Loucy (cell line): Measurements from ENCODE around the gene TP73.

Experiments used
- H2AFZ ChIP-seq: fragments of 200-600 bp; sonication (generic); 2 replicates; pipeline ENCODE4 v1.6.0; 2016; ENCODE audit warnings: antibody characterized with exemption, mild to moderate bottlenecking, low read length, moderate library complexity
- H3F3A ChIP-seq: fragments of 200-600 bp; 2 replicates; pipeline ENCODE4 v1.6.0; 2016; ENCODE audit warnings: antibody characterized with exemption, low read depth, mild to moderate bottlenecking
- H3K27me3 ChIP-seq: fragments of 200-600 bp; sonication (generic); 2 replicates; pipeline ENCODE4 v1.6.1; 2014; ENCODE audit warnings: low read length, mild to moderate bottlenecking; ENCODE audit not compliant: insufficient read depth, poor library complexity, severe bottlenecking
- H3K36me3 ChIP-seq: fragments of 200-600 bp; sonication (generic); 2 replicates; pipeline ENCODE4 v1.6.1; 2016; ENCODE audit warnings: low read length; ENCODE audit not compliant: insufficient read depth
- H3K4me1 ChIP-seq: fragments of 200-600 bp; sonication (generic); 2 replicates; pipeline ENCODE4 v1.5.1; 2014; ENCODE audit warnings: low read length, mild to moderate bottlenecking; ENCODE audit not compliant: insufficient read depth, poor library complexity, severe bottlenecking
- H3K4me2 ChIP-seq: fragments of 200-600 bp; sonication (generic); 2 replicates; pipeline ENCODE4 v1.6.0; 2014; ENCODE audit warnings: antibody characterized with exemption, low read length, low read depth, mild to moderate bottlenecking; ENCODE audit not compliant: poor library complexity, severe bottlenecking
- H3K4me3 ChIP-seq: fragments of 200-600 bp; sonication (generic); 2 replicates; pipeline ENCODE4 v1.5.1; 2014; ENCODE audit warnings: low read length, mild to moderate bottlenecking, mixed read lengths; ENCODE audit not compliant: poor library complexity, severe bottlenecking
- H3K79me2 ChIP-seq: fragments of 200-600 bp; sonication (generic); 2 replicates; pipeline ENCODE4 v1.6.1; 2014; ENCODE audit warnings: low read length; ENCODE audit not compliant: insufficient read depth
- H3K9ac ChIP-seq: fragments of 200-600 bp; sonication (generic); 2 replicates; pipeline ENCODE4 v1.6.0; 2014; ENCODE audit warnings: mild to moderate bottlenecking, low read depth, low read length, moderate library complexity; ENCODE audit not compliant: poor library complexity, severe bottlenecking
- H3K9me2 ChIP-seq: fragments of 200-600 bp; sonication (generic); replicated peaks from 2 replicates; pipeline ENCODE4 v1.6.1; 2016; ENCODE audit warnings: low read depth, low read length, mixed read lengths
- H3K9me3 ChIP-seq: fragments of 200-600 bp; sonication (generic); 2 replicates; pipeline ENCODE4 v1.6.1; 2014; ENCODE audit warnings: mild to moderate bottlenecking, antibody characterized with exemption, low read length, low read depth; ENCODE audit not compliant: insufficient read depth
- H4K20me1 ChIP-seq: fragments of 200-600 bp; sonication (generic); 2 replicates; pipeline ENCODE4 v1.6.0; 2014; ENCODE audit warnings: antibody characterized with exemption, low read length, mild to moderate bottlenecking; ENCODE audit not compliant: insufficient read depth, poor library complexity, severe bottlenecking
- EZH2phosphoT487 ChIP-seq: fragments of 200-600 bp; IDR thresholded peaks from 2 replicates; pipeline ENCODE4 v1.6.1; 2018; ENCODE audit warnings: antibody characterized with exemption, mild to moderate bottlenecking, moderate library complexity, borderline replicate concordance
- TF ChIP-seq, protein P1 (sequence below): fragments of 200-600 bp; sonication (generic); conservative IDR thresholded peaks from 2 replicates; pipeline ENCODE4 v1.5.1; 2014; ENCODE audit warnings: mild to moderate bottlenecking, antibody characterized with exemption, low read length

The TP73 gene

DNA sequence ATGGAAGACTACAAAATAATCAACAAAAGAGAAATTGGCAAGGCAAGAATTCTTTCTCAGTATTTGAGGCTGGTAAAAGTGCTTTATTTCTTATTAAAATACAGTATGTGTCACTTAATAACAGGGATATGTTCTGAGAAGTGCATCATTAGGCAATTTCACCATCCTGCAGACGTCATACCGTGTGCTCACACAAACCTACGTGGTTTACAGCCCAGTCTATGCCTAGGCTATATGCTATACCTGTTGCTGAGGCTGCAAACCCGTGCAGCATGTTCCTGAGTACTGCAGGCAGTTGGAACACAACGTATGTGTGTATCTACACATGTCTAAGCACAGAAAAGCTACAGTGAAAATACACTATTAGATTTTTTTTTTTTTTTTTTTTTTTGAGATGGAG is 97.2 kb downstream of the TP73 start:
- H3K4me3 ChIP-seq = no peak overlapping the region
- no peaks in the 10 kb centered on the region for H3F3A ChIP-seq
- no peaks in the 10 kb centered on the region for H3K9me3 ChIP-seq
- no peaks in the 10 kb centered on the region for H3K79me2 ChIP-seq
- TF ChIP-seq, protein P1, sequence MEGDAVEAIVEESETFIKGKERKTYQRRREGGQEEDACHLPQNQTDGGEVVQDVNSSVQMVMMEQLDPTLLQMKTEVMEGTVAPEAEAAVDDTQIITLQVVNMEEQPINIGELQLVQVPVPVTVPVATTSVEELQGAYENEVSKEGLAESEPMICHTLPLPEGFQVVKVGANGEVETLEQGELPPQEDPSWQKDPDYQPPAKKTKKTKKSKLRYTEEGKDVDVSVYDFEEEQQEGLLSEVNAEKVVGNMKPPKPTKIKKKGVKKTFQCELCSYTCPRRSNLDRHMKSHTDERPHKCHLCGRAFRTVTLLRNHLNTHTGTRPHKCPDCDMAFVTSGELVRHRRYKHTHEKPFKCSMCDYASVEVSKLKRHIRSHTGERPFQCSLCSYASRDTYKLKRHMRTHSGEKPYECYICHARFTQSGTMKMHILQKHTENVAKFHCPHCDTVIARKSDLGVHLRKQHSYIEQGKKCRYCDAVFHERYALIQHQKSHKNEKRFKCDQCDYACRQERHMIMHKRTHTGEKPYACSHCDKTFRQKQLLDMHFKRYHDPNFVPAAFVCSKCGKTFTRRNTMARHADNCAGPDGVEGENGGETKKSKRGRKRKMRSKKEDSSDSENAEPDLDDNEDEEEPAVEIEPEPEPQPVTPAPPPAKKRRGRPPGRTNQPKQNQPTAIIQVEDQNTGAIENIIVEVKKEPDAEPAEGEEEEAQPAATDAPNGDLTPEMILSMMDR = no peak
- no peak for TF ChIP-seq EZH2phosphoT487
- no peaks in the 10 kb centered on the region for H3K4me1 ChIP-seq
- no peak overlapping the region for H3K4me2 ChIP-seq
- H3K9ac ChIP-seq = no peak overlapping the region
- no peaks in the 10 kb centered on the region for H4K20me1 ChIP-seq
- no peak overlapping the region for H2AFZ ChIP-seq
- H3K9me2 ChIP-seq = no peaks in the 10 kb centered on the region
- no peaks in the 10 kb centered on the region for H3K27me3 ChIP-seq
- no peaks in the 10 kb centered on the region for H3K36me3 ChIP-seq

DNA sequence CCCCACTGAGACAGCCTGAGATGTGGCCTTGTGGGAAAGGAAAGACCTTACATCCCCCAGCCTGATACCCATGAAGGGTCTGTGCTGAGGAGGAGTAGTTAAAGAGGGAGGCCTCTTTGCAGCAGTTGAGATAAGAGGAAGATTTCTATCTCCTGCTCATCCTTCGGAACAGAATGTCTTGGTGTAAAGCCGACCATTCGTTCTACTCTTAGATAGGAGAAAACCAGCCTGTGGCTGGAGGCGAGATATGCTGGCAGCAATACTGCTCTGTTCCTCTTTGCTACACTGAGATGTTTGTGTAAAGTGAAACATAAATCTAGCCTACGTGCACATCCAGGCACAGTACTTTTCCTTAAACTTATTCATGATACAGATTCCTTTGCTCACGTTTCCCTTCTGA is 98.4 kb downstream of the TP73 start:
- no peak overlapping the region for H3K9ac ChIP-seq
- H3F3A ChIP-seq = no peaks in the 10 kb centered on the region
- no peaks in the 10 kb centered on the region for H3K9me2 ChIP-seq
- H4K20me1 ChIP-seq = no peaks in the 10 kb centered on the region
- no peaks in the 10 kb centered on the region for H3K4me1 ChIP-seq
- H3K9me3 ChIP-seq = no peaks in the 10 kb centered on the region
- H3K79me2 ChIP-seq = no peaks in the 10 kb centered on the region
- TF ChIP-seq, protein P1 = no peak
- no peak for TF ChIP-seq EZH2phosphoT487
- H3K4me2 ChIP-seq = no peak overlapping the region
- no peaks in the 10 kb centered on the region for H3K27me3 ChIP-seq
- no peak overlapping the region for H2AFZ ChIP-seq
- H3K36me3 ChIP-seq = no peaks in the 10 kb centered on the region
- no peak overlapping the region for H3K4me3 ChIP-seq

DNA sequence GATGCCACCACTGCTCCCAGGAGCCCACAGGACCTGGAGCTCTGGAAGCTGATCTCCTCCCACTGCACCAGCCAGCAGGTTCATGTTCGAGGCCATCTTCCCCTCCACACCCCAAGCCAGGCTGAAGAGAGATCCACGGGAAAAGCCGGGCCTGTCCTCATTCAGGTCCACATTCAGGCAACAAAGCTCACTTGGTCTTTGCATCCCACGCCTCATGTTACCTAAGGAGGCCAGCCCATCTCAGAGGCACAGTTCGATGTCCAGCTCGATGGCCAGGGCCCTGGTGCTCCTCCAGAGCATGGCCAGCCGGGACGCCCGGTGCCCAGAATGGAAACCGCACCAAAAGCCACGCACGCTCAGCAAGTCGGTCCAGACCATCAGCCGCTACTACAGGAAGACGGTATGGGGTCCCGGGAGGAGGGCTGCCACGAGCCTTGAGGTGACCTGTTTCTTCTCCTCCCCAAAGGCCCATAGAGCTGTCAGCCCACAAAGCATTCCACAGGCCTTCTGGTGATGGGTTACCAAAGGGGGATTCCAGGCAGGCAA is 100.2 kb downstream of the TP73 start, which contains the start of gene CCDC27:
CCDC27 (plus strand) TSS at position 51 of the 546 bp plus-strand sequence; CDS start at position 83, 32 bp downstream.
- no peak within 1 kb of the TSS for H3K4me2 ChIP-seq
- no peaks in the 10 kb centered on the region for H4K20me1 ChIP-seq
- no peaks in the 10 kb centered on the region for H3K9me3 ChIP-seq
- H2AFZ ChIP-seq = no peak within 1 kb of the TSS
- no peaks in the 10 kb centered on the region for H3K9me2 ChIP-seq
- H3F3A ChIP-seq = no peaks in the 10 kb centered on the region
- H3K79me2 ChIP-seq = no peaks in the 10 kb centered on the region
- H3K36me3 ChIP-seq = no peaks in the 10 kb centered on the region
- H3K4me3 ChIP-seq = no peak within 1 kb of the TSS
- H3K4me1 ChIP-seq = no peaks in the 10 kb centered on the region
- no peak for TF ChIP-seq EZH2phosphoT487
- TF ChIP-seq, protein P1 = no peak
- H3K9ac ChIP-seq = no peak within 1 kb of the TSS
- H3K27me3 ChIP-seq = no peaks in the 10 kb centered on the region
